ENCODE results near the gene OR4N2.
"Not testable (repeated sequence)": the region's sequence is repeated elsewhere in the genome, so short reads cannot be mapped to it uniquely, and the experiment has no call there.

OR4N2 gene

DNA sequence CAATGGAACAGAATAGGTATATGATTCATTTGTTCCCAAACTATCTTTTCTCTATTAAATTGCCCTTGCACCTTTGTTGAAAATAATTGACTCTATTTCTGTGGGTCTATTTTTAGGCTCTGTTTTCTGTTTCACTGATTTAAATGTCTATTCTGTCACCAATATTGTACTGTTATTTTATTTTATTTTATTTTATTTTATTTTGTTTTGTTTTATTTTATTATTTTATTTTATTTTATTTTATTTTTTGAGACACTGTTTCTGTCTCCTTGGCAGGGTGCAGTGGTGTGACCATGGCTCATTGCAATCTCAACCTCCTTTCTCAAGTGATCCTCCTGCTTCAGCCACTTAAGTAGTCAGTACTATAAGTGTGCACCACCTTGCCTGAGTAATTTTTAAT lies 34.9 kb downstream of the OR4N2 start:
- DNase-seq = no peak

DNA sequence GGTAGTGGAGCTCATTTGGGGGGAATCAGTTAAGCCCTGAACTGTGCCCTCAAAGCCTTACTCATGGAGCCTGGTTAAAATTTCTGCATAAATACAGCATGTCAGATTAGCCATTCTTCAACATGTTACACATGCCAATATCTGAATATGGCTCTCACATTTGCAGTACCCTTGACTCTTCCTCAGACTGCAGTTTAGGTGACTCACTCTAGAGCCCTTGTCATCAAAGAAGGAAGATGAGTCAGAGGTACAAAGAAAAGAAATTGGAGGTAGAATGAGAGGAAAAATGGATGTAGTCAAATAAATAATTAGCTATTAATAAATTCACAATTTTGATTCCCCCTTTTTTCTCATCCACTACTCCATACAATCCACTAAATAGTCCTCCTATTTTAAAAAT lies 47.8 kb downstream of the OR4N2 start:
- no peak for DNase-seq

DNA sequence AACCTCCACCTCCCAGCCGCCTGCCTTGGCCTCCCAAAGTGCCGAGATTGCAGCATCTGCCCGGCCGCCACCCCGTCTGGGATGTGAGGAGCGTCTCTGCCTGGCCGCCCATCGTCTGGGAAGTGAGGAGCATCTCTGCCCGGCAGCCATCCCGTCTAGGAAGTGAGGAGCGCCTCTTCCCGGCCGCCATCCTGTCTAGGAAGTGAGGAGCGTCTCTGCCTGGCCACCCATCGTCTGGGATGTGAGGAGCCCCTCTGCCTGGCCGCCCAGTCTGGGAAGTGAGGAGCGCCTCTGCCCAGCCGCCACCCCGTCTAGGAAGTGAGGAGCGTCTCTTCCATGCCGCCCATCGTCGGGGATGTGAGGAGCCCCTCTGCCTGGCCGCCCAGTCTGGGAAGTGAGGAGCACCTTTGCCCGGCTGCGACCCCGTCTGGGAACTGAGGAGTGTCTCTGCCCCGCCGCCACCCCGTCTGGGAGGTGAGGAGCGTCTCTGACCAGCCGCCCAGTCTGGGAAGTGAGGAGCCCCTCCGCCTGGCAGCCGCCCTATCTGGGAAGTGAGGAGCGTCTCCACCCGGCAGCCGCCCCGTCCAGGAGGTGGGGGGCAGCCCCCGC lies 62.6 kb downstream of the OR4N2 start:
- not testable (repeated sequence) for DNase-seq

DNA sequence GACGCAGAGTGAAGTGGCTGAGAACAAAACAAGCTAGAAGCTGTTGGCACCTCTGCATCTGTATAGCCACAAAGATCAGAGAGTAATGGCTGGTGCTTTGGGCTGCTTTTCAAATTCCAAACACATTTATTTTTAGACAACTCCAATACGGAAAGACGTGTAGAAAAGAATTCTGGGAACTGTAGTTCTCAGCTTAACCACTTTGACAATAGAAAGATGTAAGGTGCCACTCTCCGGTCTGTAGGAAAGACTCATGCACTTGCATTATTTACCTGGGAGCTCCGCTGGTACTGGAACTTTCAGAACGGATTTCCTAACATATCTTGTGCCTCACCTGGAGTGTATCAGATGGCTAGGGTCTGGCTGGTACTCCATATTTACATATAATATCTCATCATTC lies 69.6 kb downstream of the OR4N2 start:
- no peak for DNase-seq

DNA sequence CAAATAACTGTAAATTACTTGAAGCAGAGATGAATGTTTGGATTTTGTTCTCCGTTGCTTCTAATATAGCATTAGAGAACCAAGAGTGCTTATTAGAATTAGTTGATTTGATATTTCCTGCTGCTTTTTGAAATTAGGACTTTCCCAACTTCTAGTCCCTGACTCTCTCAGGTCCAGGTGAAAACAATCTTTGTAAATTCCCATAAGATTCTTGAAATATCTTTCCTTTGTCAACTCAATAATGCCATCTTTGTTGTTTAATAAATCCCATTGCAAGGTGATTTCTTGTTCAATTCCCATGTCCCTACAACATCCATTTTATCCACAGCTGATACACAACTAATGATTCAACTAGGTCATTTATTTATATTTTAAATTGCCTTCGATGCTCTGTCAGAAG lies 71.3 kb downstream of the OR4N2 start, which contains the start of gene OR4K2:
TSS of gene OR4K2 (plus strand) at position 301 of the 400 bp plus-strand sequence. CDS start 1,126 bp downstream, outside the sequence.
- DNase-seq = no peak

DNA sequence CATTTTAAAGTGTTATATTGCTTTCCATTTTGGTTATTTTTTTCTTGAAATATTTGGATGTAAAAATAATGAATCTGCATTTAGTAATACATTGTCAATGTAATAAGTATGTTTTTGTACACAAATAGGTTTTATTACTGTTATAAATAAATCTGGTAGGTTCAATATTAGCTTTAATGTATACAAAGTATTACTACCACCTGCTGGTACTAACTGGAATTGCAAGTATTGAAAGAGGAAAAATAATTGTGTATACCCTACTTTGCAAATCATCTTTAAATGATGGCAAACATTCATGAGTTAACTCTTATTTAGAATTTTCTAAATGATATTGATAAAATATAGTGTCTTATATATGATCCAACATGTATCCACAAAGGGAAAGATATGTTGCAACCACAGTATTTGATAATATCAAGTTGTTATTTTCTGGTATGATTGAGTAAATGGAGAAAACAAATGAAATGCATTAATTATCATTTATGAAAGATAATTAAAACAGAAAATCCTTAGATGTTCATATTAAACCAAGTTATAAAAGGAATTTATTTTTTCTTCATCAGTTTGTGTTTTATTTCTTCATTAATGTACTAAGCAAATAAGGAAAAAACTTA lies 74.6 kb downstream of the OR4N2 start:
- peak; percentile 58 for DNase-seq

Measured in NCI-H1694 (cell line).